GM18868 (cell line): ENCODE results near the gene IMPA2.
"Not testable (repeated sequence)": the region's sequence is repeated elsewhere in the genome, so short reads cannot be mapped to it uniquely, and the experiment has no call there.

ENCODE experiments used
- ATAC-seq: cut with Tn5 transposase; IDR thresholded peaks from one replicate; pipeline ENCODE4 v1.9.1; 2021; ENCODE audit warnings: mild to moderate bottlenecking, moderate library complexity; ENCODE audit not compliant: unreplicated experiment

Gene IMPA2

DNA sequence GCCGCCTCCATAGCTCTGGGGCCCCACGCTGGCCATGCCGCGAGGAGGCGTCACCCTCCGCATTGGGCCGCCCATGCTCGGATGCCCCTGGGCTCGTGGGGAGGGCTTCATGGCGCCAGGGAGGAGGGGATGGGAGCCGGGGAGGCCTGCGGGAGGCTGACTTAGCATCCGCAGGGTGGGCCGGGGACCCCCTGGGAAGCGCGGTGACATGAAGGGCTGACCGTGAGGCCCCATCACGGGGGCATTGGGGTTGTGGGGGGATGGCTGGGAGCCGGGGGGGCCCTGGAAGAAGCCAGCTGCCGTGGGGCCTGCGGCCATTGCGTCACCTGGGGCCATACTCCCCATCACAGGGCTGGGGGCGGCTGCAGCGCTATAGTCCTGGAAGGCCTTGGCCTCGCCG, 86.4 kb downstream of the IMPA2 start:
- no peak for ATAC-seq

DNA sequence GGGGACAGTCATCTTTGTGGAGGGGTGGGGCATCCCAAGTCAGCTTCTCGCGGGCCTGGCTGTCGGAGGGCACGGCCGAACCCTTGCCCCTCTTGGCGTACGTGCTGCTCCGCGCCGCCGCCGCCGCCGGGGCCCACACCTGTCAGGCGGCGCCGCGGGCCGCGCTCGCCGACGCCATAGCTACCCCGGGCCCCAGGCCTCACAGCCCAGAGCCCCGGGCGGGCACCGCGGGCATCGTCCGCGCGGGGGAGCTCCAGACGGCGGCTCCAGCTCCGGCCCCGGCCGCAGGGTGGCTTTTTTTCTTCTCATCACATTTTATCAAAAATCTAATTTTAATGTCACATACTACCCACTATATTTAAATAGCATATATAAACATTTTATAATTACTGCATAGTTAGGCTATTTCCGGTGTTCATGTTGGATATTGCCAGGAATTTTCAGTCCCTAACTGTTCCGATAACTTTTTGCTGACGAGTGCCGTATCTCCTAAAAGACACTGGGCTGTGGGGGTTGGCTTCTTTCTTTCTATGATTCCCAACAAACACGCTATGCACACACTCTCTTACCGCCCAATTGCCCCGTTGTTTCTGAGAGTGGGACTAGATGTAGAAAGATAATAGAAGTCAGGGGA, 87.1 kb downstream of the IMPA2 start:
- not testable (repeated sequence) for ATAC-seq

DNA sequence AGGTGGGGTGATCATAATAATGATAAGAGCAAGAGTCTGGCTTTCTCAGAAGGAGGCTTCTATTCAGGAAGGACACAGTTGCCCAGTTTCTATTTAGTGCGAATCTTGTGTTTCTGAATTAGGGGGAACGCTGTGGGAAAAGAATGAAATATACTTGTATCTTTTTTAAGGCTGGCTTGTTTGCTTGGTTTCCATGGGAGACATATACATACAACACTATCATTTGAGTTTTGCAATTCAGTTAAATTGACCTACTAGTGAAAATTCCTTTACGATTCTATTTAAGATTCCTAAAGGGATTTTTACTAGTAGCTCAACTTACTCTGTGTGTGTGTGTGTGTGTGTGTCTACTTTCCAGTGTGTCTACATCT, 87.6 kb downstream of the IMPA2 start:
- no peak for ATAC-seq

DNA sequence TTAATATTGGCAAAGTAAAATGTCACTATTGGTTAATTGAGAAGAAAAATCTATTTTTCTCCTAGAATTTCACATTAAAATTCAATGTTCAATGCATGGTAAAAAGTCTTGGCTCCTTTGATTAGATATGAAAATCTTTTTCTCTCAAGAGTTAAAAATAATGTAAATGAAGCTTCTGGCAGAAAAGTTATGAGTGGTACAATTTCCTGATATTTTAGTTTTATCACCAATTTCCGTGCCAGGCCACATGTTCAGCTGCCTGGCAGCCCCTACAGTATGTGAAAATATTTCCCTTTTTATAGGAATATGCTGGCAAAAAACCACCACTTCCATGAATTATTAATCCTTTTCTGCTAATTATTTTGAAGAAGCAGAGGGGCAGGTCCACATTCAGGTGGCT, 89.8 kb downstream of the IMPA2 start:
- not testable (repeated sequence) for ATAC-seq

GRCh38 chr18:12072996-12073395, 91.7 kb downstream of the IMPA2 start:
- ATAC-seq, result no peak

GRCh38 chr18:12074736-12075135, 93.4 kb downstream of the IMPA2 start:
- no peak for ATAC-seq

DNA sequence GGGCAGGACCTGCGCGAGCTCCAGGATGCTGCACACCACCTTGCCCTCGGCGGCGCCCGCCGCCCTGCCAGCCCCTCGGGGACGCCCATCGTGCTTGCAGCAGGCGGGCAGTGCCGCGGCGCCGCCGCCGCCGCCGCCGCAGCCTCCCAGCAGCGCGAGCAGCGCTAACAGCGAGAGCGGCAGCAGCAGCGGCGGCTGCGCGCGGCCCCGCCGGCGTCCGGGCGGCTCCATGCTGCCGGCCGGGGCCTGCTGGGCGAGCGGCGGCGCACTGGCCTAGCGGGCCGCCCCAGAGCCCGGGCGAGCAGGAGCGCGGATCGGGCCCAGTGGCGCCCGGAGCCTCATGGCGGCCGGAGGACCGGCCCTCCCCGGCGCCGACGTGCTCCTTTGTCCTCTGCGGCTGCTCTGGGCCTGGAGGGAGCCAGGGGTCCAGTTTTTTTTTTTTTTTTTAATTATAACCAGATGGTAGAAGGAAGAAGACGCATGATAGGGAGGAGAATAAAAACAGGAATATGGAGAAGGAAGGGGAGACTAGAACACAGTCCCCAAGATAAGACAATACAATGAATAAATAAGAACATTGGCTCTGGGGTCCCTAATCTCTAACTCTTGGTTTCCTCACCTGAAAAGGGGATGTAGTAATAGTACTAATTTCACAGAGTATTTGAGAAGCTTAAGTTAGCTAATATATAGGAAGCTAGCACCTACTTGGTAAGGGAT, 95.3 kb downstream of the IMPA2 start:
- ATAC-seq, result peak; percentile 50

DNA sequence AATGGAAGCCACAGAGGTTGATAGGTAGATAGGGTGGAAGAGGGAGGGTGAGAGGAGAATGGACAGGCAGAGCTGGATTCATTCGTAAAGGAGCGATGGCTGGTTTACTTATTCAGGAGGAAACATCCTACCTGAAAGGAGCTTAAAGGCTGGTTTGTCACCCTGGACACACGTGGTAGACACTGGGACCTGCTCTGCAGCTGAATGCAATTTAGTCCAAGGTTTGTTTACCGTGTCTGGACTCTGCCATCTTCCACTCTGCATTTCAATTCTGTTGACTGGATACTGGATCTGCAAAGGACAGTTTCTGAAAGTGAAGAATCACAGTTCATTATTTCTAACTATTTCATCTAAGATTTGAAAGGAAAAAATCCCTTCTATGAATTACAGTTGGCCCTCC, 96.7 kb downstream of the IMPA2 start:
- ATAC-seq, result not testable (repeated sequence)

DNA sequence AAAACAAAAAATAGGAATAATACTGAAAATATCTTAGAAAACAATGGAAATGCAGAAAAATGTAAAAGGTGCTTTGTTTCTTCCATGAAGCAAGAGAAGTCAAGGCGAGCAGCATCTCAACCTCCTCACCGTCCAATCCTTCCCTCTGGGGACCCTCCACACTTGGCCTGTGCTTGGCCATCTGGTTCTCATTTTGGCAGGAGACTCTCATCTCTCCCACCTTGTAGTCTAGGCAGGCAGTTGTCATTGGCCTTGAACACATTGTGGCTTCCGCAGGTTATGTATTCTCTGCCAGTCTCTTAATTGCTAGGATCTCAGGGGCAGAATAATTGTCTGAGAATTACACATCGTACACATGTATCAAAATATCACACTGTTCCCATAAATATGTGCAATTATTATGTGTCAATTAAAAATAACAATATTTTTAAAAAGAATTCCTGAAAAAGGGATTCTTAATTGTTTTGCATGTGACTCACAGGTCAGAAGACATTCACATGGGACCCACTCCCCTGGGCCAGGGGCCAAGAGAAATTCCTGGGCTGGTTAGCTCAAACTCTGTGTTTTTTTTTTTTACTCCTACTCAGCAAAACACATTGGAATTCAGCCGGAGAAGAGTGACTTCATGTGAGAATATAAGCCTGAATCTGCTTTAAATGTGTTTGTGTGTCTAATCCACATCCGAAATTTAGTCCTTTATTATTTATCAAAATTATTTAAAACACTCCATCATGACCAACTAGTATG, 98.4 kb downstream of the IMPA2 start:
- ATAC-seq, result no peak
